Measurements from ENCODE around the gene SEPTIN14. TPM values are rescaled to one million over a fixed set of nuclear protein-coding genes. Genes with fewer than 3 reads are reported as not detected.
"Not testable (repeated sequence)": the region's sequence is repeated elsewhere in the genome, so short reads cannot be mapped to it uniquely, and the experiment has no call there.

The SEPTIN14 gene
- total and polyA plus RNA-seq, 2 of the 4 experiments (the other 2 are of a cell fraction) = not detected

DNA sequence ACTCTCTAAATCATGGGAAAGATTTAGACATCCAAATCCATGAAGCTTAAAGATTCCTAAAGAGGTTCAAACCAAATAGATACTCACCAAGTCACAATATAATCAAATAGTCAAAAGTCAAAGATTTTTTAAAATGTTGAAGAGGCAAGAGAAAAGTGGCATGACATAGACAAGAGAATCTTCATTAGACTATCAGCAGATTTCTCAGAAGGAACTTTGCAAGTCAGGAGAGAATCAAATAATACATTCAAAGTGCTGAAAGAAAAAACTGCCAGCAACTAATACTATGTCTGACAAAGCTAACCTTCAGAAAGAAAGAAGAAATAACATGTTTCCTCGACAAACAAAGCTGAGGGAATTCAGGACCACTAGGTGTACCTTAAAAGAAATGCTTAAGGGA lies 65.3 kb downstream of the SEPTIN14 start:
- H2BK120ac ChIP-seq (ENCODE audit: low read depth, low read length); H3K4me1 ChIP-seq (ENCODE audit: control insufficient read depth, insufficient read depth, low read length); H3K4ac ChIP-seq (ENCODE audit: low read depth, low read length); H3K9me1 ChIP-seq (ENCODE audit: insufficient read depth, low read length); ATAC-seq (ENCODE audit: low read depth); H3K56ac ChIP-seq (ENCODE audit: extremely low read depth, insufficient read depth, low read length); H2BK20ac ChIP-seq (ENCODE audit: low read depth, low read length); DNase-seq; H3K14ac ChIP-seq (replicated peaks; ENCODE audit: low read depth, low read length); H4K20me1 ChIP-seq (ENCODE audit: insufficient read depth, low read length); in situ Hi-C loops (cut with MboI; ENCODE audit: low sequenced_read_pairs); H2AK5ac ChIP-seq (ENCODE audit: low read depth, low read length); dilution Hi-C loops (cut with HindIII; ENCODE audit: low sequenced_read_pairs, unreplicated experiment); H3K27ac ChIP-seq (ENCODE audit: insufficient read depth, low read length); H4K91ac ChIP-seq (ENCODE audit: insufficient read depth, low read depth, low read length); H3K18ac ChIP-seq (ENCODE audit: low read depth, low read length); H4K8ac ChIP-seq (ENCODE audit: low read depth in 2 of 2, low read length in 2 of 2); H3K4me2 ChIP-seq (ENCODE audit: low read depth, low read length); H3K23ac ChIP-seq (ENCODE audit: low read depth, low read length); POLR2A ChIA-PET (ENCODE audit: unreplicated experiment); BruUV-seq (replicated peaks); H2AK9ac ChIP-seq (replicated peaks; ENCODE audit: low read depth, low read length, poor library complexity); intact Hi-C loops (cut with micrococcal nuclease); H3K27me3 ChIP-seq (ENCODE audit: control insufficient read depth, insufficient read depth, low read length); H3K36me3 ChIP-seq (ENCODE audit: control insufficient read depth, insufficient read depth, low read length); H2AFZ ChIP-seq (replicated peaks; ENCODE audit: low read length, poor library complexity); H3K79me1 ChIP-seq (ENCODE audit: low read depth in 1 of 2, low read length in 2 of 2); H4K5ac ChIP-seq (ENCODE audit: low read depth, low read length); H2BK5ac ChIP-seq (ENCODE audit: low read depth, low read length, poor library complexity, severe bottlenecking); CTCF ChIA-PET; H3K9ac ChIP-seq (ENCODE audit: low read depth, low read length); H3K4me3 ChIP-seq (ENCODE audit: insufficient read depth, low read depth, low read length); H2BK15ac ChIP-seq (ENCODE audit: low read depth, low read length): not testable (repeated sequence)
- peaks cover 11% of the 10 kb centered on the region for H3K9me3 ChIP-seq (ENCODE audit: control insufficient read depth, insufficient read depth, low read length)
- no CpG with 5 or more reads among the region's 1 CpG for WGBS, 2 experiments (ENCODE audit: extremely low coverage in 2 of 2, insufficient read length in 1 of 2)
